AG04449 (cell line): ENCODE results near the gene SRSF5.

Experiments
- CTCF ChIA-PET: fragments of 350-600 bp; formaldehyde crosslinking; extraction: SDS; loops from one replicate; lab custom pipeline; 2021; ENCODE audit warnings: antibody characterized with exemption; lab: Yijun Ruan, JAX
- POLR2A ChIA-PET: fragments of 400-600, 350-600 bp; formaldehyde crosslinking; extraction: SDS; loops from one replicate; lab custom pipeline; 2020; ENCODE audit warnings: antibody characterized with exemption, inconsistent platforms; lab: Yijun Ruan, JAX
- DNase-seq: peaks from one replicate; pipeline ENCODE4 v3.0.0-alpha.2; 2010; ENCODE audit warnings: low read depth, low spot score
- H3K4me3 ChIP-seq: 2 replicates; pipeline ENCODE4 v1.5.1; 2011; ENCODE audit warnings: low read depth, mild to moderate bottlenecking, control low read depth, low read length
- TF ChIP-seq, protein P1 (sequence below): IDR thresholded peaks from one replicate; pipeline ENCODE4 v1.5.1; 2011; ENCODE audit warnings: mild to moderate bottlenecking, moderate library complexity, low read length, control low read depth, inconsistent platforms; ENCODE audit not compliant: insufficient read depth; ENCODE audit errors: missing control alignments

The SRSF5 gene

DNA sequence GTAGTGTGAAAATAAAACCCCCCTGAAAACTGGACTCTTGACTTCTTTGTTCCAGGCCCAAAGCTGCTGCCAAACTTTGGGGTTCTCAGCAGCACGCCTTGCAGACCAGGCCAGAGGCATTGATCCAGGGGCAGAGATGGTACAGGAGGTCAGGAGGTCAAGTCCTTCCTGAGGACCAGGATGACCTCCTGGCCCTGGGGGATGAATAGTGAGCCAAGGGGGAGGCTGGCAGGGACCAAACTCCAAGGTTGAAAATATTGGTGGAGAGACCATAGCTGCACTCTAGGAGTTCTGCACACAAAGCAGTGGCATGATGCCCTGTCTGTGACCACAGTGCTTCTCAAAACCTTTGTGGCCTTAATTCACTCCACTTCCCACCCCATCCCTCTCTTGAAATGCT lies 18.0 kb downstream of the SRSF5 start:
- DNase-seq = no peak
- no peak overlapping the region for H3K4me3 ChIP-seq
- ChIA-PET CTCF (no interaction called here), POLR2A (interaction anchor here (2.6 kb wide), 1 partner anchor 18 kb away, joined by 5 read pairs; the partner anchor contains the start of gene SRSF5)
- TF ChIP-seq, protein P1, sequence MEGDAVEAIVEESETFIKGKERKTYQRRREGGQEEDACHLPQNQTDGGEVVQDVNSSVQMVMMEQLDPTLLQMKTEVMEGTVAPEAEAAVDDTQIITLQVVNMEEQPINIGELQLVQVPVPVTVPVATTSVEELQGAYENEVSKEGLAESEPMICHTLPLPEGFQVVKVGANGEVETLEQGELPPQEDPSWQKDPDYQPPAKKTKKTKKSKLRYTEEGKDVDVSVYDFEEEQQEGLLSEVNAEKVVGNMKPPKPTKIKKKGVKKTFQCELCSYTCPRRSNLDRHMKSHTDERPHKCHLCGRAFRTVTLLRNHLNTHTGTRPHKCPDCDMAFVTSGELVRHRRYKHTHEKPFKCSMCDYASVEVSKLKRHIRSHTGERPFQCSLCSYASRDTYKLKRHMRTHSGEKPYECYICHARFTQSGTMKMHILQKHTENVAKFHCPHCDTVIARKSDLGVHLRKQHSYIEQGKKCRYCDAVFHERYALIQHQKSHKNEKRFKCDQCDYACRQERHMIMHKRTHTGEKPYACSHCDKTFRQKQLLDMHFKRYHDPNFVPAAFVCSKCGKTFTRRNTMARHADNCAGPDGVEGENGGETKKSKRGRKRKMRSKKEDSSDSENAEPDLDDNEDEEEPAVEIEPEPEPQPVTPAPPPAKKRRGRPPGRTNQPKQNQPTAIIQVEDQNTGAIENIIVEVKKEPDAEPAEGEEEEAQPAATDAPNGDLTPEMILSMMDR = no peak

DNA sequence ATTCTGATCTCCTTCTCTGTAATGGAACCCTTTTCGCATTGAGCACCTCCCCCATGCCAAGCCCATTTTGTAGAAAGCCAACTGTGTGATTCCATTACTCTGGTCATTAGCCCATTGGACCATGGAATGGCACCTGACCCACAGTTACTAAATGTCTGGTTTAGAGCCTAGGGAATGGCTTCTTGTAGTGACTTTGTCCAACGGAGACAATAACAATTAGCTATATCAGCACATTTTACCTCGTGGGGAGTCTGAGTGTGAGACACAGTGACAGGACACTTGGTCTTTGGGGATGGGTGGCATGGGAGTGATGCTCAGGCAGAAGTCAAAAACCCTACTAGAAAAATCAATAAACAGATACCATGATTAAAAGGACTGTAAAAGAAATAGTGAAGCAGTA lies 19.7 kb downstream of the SRSF5 start:
- CTCF ChIA-PET = no interaction called here
- POLR2A ChIA-PET = no interaction called here
- no peak for DNase-seq
- TF ChIP-seq, protein P1 = no peak
- H3K4me3 ChIP-seq = no peak overlapping the region

DNA sequence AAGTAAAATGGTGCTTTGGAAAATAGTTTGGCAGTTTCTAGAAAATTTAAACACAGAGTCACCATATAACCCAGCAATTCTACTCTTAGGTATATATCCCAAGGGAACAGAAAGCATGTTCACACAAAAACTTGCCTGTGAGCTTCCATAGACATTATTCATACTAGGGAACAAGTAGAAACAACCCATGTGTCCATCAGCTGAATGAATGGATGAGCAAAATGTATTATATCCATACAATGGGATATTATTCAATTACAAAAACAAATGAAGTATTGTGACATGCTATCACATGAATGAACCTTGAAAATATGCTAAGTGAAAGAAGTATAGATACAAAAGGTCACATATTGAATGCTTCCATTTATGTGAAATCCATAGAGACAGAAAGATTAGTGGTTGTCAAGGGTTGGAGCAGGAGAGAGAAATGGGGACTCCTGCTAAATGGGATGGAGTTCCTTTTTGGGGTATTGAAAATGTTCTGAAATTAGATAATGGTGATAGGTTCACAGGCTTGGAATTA lies 22.2 kb downstream of the SRSF5 start:
- TF ChIP-seq, protein P1 = no peak
- no peak for DNase-seq
- no peak overlapping the region for H3K4me3 ChIP-seq
- ChIA-PET CTCF (no interaction called here), POLR2A (no interaction called here)

DNA sequence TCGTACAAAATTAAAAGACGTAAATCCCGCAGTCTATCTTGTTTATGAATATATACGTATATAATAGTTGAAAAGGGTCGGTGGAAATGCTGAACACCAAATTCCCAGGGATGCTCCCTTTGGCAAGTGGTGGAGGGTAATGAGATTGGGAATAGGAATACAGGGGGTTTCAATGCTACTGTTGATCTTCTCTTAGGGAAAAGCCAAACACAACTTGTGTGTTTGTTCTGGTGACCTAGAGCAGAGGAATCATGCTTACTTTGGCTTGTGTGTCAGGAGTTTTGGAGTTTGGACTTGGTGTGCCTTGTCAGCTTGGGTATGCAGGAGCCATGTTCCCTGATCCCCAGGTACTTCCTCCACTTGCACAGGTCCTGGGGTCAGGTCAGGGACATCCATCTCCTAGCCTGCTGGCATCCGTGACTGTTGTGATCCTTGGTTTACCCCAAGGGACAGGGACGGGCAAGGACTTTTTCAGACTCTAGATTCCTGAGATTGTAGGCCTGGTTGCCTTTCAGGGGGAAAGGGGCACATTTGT lies 26.0 kb downstream of the SRSF5 start:
- H3K4me3 ChIP-seq = no peak overlapping the region
- TF ChIP-seq, protein P1 = no peak
- DNase-seq = no peak
- CTCF ChIA-PET = no interaction called here
- POLR2A ChIA-PET = no interaction called here

DNA sequence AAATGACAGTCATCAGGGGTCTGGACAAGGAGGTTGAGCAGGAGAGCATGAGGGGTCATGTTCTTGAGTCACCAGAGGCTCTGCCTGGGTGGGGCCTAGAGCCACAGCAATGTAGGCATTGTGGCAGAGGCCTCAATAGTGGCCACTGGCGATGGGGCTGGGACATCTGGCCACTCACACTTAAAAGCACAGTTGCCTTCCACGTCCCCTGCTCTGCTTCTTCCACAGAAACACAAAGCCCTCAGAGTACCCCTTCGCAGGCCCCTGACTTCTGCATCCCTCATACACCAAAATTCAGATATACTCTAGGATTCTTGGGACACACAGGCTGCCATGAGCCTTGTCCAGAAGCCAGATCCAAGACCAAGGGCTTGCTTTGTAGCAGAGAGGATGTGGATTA lies 27.8 kb downstream of the SRSF5 start:
- CTCF ChIA-PET = no interaction called here
- TF ChIP-seq, protein P1 = no peak
- no peak overlapping the region for H3K4me3 ChIP-seq
- no peak for DNase-seq
- POLR2A ChIA-PET = interaction anchor here (0.6 kb wide), 1 partner anchor 47 kb away, joined by 3 read pairs; no protein-coding TSS in a partner anchor

DNA sequence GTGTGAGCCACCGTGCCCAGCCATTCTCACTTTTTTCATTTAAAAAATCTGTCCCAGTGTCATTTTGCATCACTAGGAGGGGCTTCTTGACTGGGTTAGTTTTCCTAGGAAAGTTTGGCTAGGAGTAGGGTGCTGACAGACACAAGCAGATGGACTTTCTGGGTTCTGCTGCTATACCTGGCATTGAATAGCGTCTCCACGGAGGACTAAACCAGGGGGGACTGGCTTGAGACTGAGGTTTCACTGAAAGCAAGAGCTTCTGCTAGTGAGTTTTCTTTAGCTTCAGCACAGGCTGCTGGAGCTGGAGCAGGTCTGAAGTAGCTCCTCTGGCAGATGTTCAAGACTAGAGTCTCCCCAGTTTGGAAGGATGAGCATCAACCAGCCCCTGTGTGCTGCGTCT lies 28.7 kb downstream of the SRSF5 start:
- POLR2A ChIA-PET = no interaction called here
- H3K4me3 ChIP-seq = no peak overlapping the region
- TF ChIP-seq, protein P1 = no peak
- DNase-seq = no peak
- CTCF ChIA-PET = interaction anchor here (2.8 kb wide), 1 partner anchor 23 kb away, joined by 9 read pairs; no protein-coding TSS in a partner anchor
